Neural cell (in vitro differentiated cells): ENCODE data around the gene SLC25A13. TPM values are rescaled to one million over a fixed set of nuclear protein-coding genes. Genes with fewer than 3 reads are reported as not detected.

ENCODE experiments used
- H2AFZ ChIP-seq: fragments of 200-600, 300-800 bp; sonication (generic), shearing (Covaris generic); 2 replicates; pipeline ENCODE4 v1.6.0; 2014; ENCODE audit warnings: low read depth, mild to moderate bottlenecking, antibody characterized with exemption, low read length, moderate library complexity
- H3F3A ChIP-seq: fragments of 200-600 bp; shearing (Covaris generic); 2 replicates; pipeline ENCODE4 v1.6.1; 2016; ENCODE audit warnings: mild to moderate bottlenecking, moderate library complexity, mixed read lengths, antibody characterized with exemption, low read length; ENCODE audit not compliant: insufficient read depth, poor library complexity, severe bottlenecking
- H3K27ac ChIP-seq: fragments of 200-600, 300-800 bp; sonication (generic), shearing (Covaris generic); 2 replicates; pipeline ENCODE4 v1.5.1; 2014; ENCODE audit warnings: mild to moderate bottlenecking, low read length, moderate library complexity
- H3K27me3 ChIP-seq: fragments of 300-800, 200-600 bp; sonication (generic), shearing (Covaris generic); 2 replicates; pipeline ENCODE4 v1.6.0; 2014; ENCODE audit warnings: mild to moderate bottlenecking, low read depth, low read length, moderate library complexity; ENCODE audit not compliant: insufficient read depth
- H3K36me3 ChIP-seq: fragments of 300-800, 200-600 bp; sonication (generic), shearing (Covaris generic); 2 replicates; pipeline ENCODE4 v1.5.1; 2014; ENCODE audit warnings: mild to moderate bottlenecking, antibody characterized with exemption, low read length, moderate library complexity; ENCODE audit not compliant: insufficient read depth
- H3K4me2 ChIP-seq: fragments of 300-800, 200-600 bp; sonication (generic), shearing (Covaris generic); 2 replicates; pipeline ENCODE4 v1.6.0; 2014; ENCODE audit warnings: mild to moderate bottlenecking, low read length
- H3K4me3 ChIP-seq: fragments of 300-800, 200-600 bp; sonication (generic), shearing (Covaris generic); 2 replicates; pipeline ENCODE4 v1.5.1; 2014; ENCODE audit warnings: mild to moderate bottlenecking, low read length, moderate library complexity
- H3K79me2 ChIP-seq: fragments of 200-600 bp; shearing (Covaris generic); replicated peaks from 2 replicates; pipeline ENCODE4 v1.6.0; 2014; ENCODE audit warnings: mild to moderate bottlenecking, low read length, moderate library complexity; ENCODE audit not compliant: insufficient read depth
- H3K9ac ChIP-seq: fragments of 300-800, 200-600 bp; sonication (generic), shearing (Covaris generic); 2 replicates; pipeline ENCODE4 v1.6.1; 2016; ENCODE audit warnings: mild to moderate bottlenecking, low read length, mixed read lengths
- H3K9me2 ChIP-seq: fragments of 200-600 bp; shearing (Covaris generic); 2 replicates; pipeline ENCODE4 v1.6.1; 2016; ENCODE audit warnings: mild to moderate bottlenecking, low read length, mixed read lengths; ENCODE audit not compliant: insufficient read depth
- H3K9me3 ChIP-seq: fragments of 200-600, 300-800 bp; sonication (generic), shearing (Covaris generic); 2 replicates; pipeline ENCODE4 v1.6.1; 2016; ENCODE audit warnings: mild to moderate bottlenecking, mixed run types, low read length, moderate library complexity, mixed read lengths
- H4K20me1 ChIP-seq: fragments of 200-600 bp; shearing (Covaris generic); 2 replicates; pipeline ENCODE4 v1.6.1; 2016; ENCODE audit warnings: mild to moderate bottlenecking, mixed run types; ENCODE audit not compliant: insufficient read depth
- CTCF ChIP-seq: fragments of 450-650 bp; IDR thresholded peaks from 2 replicates; pipeline ENCODE4 v1.5.1; 2014; ENCODE audit warnings: antibody characterized with exemption, mild to moderate bottlenecking, moderate library complexity; ENCODE audit not compliant: poor library complexity, severe bottlenecking
- EP300 ChIP-seq: fragments of 450-650 bp; conservative IDR thresholded peaks from 2 replicates; pipeline ENCODE4 v1.6.1; 2014; ENCODE audit warnings: antibody characterized with exemption, mild to moderate bottlenecking, moderate library complexity; ENCODE audit not compliant: poor library complexity, severe bottlenecking
- EZH2 ChIP-seq: fragments of 200-600, 300-800 bp; shearing (Covaris generic), sonication (generic); IDR thresholded peaks from 2 replicates; pipeline ENCODE4 v1.6.1; 2014; ENCODE audit warnings: antibody characterized with exemption, low read length, borderline replicate concordance, mild to moderate bottlenecking; ENCODE audit not compliant: insufficient read depth, poor library complexity, severe bottlenecking
- MXI1 ChIP-seq: fragments of 450-650 bp; conservative IDR thresholded peaks from 2 replicates; pipeline ENCODE4 v1.6.1; 2014; ENCODE audit warnings: antibody characterized with exemption, mild to moderate bottlenecking; ENCODE audit not compliant: poor library complexity, severe bottlenecking
- POLR2AphosphoS5 ChIP-seq: IDR thresholded peaks from 2 replicates; pipeline ENCODE4 v1.6.1; 2012
- RAD21 ChIP-seq: fragments of 450-650 bp; conservative IDR thresholded peaks from 2 replicates; pipeline ENCODE4 v1.6.1; 2014; ENCODE audit warnings: antibody characterized with exemption, mild to moderate bottlenecking, moderate library complexity
- REST ChIP-seq: IDR thresholded peaks from 2 replicates; pipeline ENCODE4 v1.6.1; 2012; ENCODE audit warnings: borderline replicate concordance
- SMC3 ChIP-seq: fragments of 450-650 bp; conservative IDR thresholded peaks from 2 replicates; pipeline ENCODE4 v1.6.1; 2014; ENCODE audit warnings: antibody characterized with exemption, mild to moderate bottlenecking, moderate library complexity; ENCODE audit not compliant: poor library complexity
- TAF1 ChIP-seq: IDR thresholded peaks from 2 replicates; pipeline ENCODE4 v1.6.1; 2012; ENCODE audit warnings: low read depth
- polyA plus RNA-seq: library from polyadenylated mRNA; depleted of rRNA; stranded (reverse); fragments of >200 nt; gene quantifications from 2 replicates; pipeline ENCODE4 v1.2.3, GENCODE V29; 2014

Gene SLC25A13
- polyA plus RNA-seq, 1 donor from 2014 or later = 20.2 TPM

- H3K27me3 ChIP-seq = no peaks in the 10 kb centered on the region
- no peak overlapping the region for H2AFZ ChIP-seq
- no peaks in the 10 kb centered on the region for H3K9me3 ChIP-seq
- no peak overlapping the region for H3K4me3 ChIP-seq
- no peaks in the 10 kb centered on the region for H3K79me2 ChIP-seq
- H3F3A ChIP-seq = no peaks in the 10 kb centered on the region
- no peak overlapping the region for H3K9ac ChIP-seq
- no peak for TF ChIP-seq CTCF
- no peak for TF ChIP-seq SMC3
- TF ChIP-seq EP300 = no peak
- no peak for TF ChIP-seq REST
- no peak for TF ChIP-seq RAD21
- TF ChIP-seq TAF1 = no peak
- TF ChIP-seq MXI1 = no peak
- TF ChIP-seq POLR2AphosphoS5 = no peak
- H3K27ac ChIP-seq = no peak overlapping the region
- H4K20me1 ChIP-seq = no peaks in the 10 kb centered on the region
- no peak overlapping the region for H3K4me2 ChIP-seq
- no peaks in the 10 kb centered on the region for H3K36me3 ChIP-seq
- H3K9me2 ChIP-seq = no peaks in the 10 kb centered on the region
Observed at GRCh38 chr7:96104984-96105383, 216.9 kb downstream of the SLC25A13 start.

- H3F3A ChIP-seq = no peaks in the 10 kb centered on the region
- no peaks in the 10 kb centered on the region for H3K27me3 ChIP-seq
- H3K9me2 ChIP-seq = no peaks in the 10 kb centered on the region
- no peak for TF ChIP-seq SMC3
- TF ChIP-seq POLR2AphosphoS5 = no peak
- TF ChIP-seq RAD21 = no peak
- TF ChIP-seq CTCF = no peak
- no peak for TF ChIP-seq EZH2
- no peak for TF ChIP-seq REST
- TF ChIP-seq TAF1 = no peak
- no peak for TF ChIP-seq EP300
- TF ChIP-seq MXI1 = no peak
- H2AFZ ChIP-seq = no peak overlapping the region
- H4K20me1 ChIP-seq = no peaks in the 10 kb centered on the region
- H3K79me2 ChIP-seq = no peaks in the 10 kb centered on the region
- H3K9me3 ChIP-seq = peaks cover 5% of the 10 kb centered on the region
- H3K36me3 ChIP-seq = no peaks in the 10 kb centered on the region
- no peak overlapping the region for H3K9ac ChIP-seq
- H3K4me2 ChIP-seq = no peak overlapping the region
- no peak overlapping the region for H3K4me3 ChIP-seq
- no peak overlapping the region for H3K27ac ChIP-seq
Observed at GRCh38 chr7:96102096-96102811, 219.6 kb downstream of the SLC25A13 start.
